Activated T-cell treated with anti-CD3 and anti-CD28 coated beads for 48 hours (primary cell): ENCODE results near the gene ZNF830.
"Not testable (repeated sequence)": the region's sequence is repeated elsewhere in the genome, so short reads cannot be mapped to it uniquely, and the experiment has no call there.

Source experiments
- DNase-seq: peaks from one replicate; pipeline ENCODE4 v3.0.0-alpha.2; 2020; ENCODE audit warnings: low read depth

Gene ZNF830, protein sequence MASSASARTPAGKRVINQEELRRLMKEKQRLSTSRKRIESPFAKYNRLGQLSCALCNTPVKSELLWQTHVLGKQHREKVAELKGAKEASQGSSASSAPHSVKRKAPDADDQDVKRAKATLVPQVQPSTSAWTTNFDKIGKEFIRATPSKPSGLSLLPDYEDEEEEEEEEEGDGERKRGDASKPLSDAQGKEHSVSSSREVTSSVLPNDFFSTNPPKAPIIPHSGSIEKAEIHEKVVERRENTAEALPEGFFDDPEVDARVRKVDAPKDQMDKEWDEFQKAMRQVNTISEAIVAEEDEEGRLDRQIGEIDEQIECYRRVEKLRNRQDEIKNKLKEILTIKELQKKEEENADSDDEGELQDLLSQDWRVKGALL

DNA sequence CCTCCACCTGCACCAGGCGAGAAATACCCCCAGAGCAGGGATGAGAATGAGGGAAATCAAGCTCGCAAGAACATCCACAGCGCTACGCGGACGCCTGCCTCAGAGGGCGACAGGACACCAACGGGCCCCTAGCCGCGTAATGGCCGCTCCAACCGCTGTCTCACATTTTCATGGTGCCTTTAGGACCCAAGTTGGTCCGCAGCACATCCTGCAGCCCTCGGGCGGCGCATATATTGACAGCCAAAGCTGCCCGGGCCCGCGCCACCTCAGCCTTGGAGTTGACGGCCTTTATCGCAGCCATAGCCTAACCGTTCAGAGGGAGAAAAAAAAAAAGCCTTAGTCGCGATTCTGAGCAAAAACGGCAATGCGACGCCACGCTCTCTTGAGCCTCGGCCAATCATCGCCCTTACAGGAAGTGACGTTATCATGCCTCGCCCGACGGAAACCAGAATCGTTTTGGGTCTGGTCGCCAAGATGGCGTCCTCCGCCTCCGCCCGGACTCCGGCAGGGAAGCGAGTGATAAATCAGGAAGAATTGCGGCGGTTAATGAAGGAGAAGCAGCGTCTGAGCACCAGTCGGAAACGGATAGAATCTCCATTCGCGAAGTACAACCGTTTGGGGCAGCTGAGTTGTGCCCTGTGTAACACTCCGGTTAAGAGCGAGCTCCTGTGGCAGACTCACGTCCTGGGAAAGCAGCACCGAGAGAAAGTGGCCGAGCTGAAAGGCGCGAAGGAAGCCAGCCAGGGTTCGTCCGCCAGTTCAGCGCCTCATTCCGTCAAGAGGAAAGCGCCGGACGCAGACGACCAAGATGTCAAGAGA lies at the start of gene ZNF830, which contains the start of gene CCT6B:
TSS of gene ZNF830 (plus strand) at position 448 of the 819 bp plus-strand sequence. CDS start at position 475, 27 bp downstream.
TSS of gene CCT6B (minus strand) at position 368 of the 819 bp plus-strand sequence. CDS start at position 301, 67 bp downstream.
- DNase-seq: peak; percentile 82

DNA sequence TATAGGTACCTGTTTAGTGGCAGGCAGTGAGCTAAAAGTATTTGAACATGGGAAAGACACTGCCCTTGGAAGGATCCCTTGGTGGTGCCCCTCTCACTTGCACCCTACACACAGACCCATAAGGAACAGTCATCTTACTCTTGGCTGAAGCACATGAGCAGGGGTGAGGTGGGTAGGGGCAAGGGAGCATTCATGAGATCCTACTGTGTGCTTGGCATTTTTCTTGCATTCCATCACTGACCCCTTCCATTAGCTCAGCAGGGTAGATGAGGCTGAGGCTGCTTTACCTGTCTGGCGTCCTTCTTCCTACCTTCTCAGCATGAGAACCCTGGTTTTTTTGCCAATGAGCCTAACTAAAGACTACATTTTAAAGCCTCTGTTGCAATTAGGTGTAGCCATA lies 48.3 kb upstream of the ZNF830 start:
- DNase-seq: no peak

DNA sequence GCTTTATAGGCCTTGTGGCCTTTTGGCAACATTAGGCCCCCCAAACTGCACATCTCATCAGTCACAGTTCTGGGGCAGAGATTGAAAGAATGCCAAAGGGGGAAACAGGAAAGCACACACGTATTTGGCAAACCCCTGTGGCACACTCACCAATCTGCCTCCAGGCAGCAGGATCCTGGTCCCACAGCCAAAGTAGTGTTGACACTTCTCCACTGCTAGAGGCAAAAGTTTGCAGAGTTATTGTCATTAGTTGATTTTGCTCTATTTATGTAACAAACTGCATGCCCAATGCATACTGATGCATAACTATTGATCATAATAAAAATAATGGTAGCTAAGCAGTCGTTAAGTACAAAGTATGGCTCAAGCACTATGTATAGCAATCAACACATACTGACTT lies 45.2 kb upstream of the ZNF830 start:
- no peak for DNase-seq

DNA sequence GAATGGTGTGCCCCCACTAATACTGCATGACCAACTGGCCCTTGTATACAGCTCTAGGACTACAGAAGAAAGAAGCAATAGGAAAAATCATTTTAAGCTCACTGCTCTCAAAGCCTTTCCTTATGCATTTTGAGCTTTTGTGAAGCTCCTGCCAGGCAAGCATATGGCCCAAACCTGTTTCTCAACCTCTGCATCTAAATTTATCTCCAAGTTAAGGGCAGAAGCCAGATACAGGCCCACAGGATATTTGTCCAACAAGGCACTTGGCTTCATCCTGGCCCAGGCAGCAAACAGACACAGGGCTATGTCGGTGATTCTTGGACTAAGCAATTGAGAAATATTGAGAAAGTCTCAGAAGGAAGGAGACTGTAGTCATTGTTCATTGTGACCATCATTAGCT lies 44.0 kb upstream of the ZNF830 start:
- no peak for DNase-seq

DNA sequence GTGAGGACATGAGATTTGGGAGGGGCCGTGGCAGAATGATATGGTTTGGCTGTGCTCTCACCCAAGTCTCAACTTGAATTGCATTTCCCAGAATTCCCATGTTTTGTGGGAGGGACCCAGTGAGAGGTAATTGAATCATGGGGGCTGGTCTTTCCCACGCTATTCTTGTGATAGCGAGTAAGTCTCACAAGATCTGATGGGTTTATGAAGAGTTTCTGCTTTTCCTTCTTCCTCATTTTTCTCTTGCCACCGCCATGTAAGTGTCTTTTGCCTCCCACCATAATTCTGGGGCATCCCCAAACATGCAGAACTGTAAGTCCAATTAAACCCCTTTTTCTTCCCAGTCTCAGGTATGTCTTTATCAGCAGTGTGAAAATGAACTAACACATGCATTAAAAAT lies 40.7 kb upstream of the ZNF830 start:
- DNase-seq: no peak

DNA sequence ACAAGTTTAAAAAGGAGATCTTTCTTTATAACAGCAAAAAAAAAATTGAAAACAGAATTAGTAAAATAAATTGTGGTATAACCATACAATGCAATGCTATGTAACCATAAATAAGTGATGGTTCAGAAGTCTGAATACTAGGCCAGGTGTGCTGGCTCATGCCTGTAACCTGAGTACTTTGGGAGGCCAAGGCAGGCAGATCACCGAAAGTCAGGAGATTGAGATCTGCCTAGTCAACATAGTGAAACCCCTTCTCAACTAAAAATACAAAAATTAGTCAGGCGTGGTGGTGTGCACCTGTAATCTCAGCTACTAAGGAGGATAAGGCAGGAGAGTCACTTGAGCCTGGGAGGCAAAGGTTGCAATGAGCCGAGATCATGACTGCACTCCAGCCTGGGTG lies 34.7 kb upstream of the ZNF830 start:
- DNase-seq: no peak

DNA sequence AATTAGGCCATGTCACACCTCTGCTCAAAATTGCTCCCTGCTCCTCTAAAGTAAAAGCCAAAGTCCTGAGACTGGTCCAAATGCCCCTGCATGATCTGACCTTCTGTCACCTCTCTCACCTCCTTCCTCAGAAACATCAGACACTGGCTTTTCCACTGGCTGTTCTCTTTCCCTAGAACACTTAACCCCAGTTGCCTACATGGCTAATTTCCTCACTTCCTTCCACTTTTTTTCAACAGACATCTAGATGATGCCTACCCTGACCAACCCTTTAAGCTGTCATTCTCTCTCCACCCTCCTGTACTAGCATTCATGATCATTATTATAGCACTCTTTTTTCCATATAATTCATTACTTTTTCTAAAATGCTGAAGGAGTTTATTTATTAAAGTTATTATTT lies 31.1 kb upstream of the ZNF830 start:
- no peak for DNase-seq

DNA sequence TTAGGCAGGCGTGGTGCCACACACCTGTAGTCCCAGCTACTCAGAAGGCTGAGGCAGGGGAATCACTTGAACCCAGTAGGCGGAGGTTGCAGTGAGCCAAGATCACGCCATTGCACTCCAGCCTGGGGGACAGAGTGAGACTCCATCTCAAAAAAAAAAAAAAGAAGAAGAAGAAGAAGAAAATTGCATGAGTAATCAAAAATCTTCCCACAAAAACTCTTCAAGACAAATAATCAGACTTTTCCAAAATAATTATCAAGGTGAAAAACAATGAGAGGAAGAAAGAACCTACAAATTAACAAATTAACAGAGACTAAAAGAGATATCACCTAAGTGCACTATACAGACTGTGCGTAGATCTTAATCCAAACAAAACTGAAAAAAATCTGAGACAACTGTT lies 10.6 kb upstream of the ZNF830 start:
- DNase-seq: not testable (repeated sequence)

DNA sequence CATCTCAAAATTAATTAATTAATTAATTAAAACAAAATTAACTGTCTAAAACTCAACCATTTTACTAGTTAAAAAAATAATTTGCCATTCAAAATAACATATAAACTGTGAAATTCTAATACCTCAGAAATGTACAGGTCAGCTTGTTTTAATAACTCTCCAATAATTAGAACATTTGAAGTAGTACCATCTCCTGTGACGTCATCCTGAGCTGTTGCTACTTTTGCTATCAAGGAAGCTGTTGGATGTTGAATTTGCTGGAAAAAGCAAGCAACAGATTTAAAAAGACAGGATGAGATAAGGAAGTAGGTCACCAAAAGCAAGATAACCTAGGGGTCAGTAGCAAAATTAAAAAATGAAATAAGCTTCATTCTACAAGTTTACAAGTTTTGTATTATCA lies 2.9 kb upstream of the ZNF830 start:
- no peak for DNase-seq

DNA sequence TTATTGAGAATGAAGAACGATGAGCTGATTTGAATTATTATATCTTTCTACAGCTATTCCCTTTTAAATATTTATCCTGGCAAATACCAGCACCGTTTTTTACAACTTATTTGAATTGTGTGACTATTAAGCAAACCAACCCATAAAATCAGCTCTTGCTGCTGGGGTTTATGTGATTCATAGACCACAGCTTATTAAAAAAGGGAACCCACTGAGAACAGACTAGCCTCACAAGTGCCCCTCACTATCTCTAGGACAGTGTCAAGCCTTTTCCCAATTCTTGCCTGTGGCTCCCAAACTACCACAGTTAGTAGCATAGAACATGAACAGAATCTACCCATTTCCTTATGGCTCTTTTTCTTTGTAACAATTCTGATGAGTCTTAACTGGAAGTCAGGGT lies 12.8 kb downstream of the ZNF830 start:
- DNase-seq: no peak

DNA sequence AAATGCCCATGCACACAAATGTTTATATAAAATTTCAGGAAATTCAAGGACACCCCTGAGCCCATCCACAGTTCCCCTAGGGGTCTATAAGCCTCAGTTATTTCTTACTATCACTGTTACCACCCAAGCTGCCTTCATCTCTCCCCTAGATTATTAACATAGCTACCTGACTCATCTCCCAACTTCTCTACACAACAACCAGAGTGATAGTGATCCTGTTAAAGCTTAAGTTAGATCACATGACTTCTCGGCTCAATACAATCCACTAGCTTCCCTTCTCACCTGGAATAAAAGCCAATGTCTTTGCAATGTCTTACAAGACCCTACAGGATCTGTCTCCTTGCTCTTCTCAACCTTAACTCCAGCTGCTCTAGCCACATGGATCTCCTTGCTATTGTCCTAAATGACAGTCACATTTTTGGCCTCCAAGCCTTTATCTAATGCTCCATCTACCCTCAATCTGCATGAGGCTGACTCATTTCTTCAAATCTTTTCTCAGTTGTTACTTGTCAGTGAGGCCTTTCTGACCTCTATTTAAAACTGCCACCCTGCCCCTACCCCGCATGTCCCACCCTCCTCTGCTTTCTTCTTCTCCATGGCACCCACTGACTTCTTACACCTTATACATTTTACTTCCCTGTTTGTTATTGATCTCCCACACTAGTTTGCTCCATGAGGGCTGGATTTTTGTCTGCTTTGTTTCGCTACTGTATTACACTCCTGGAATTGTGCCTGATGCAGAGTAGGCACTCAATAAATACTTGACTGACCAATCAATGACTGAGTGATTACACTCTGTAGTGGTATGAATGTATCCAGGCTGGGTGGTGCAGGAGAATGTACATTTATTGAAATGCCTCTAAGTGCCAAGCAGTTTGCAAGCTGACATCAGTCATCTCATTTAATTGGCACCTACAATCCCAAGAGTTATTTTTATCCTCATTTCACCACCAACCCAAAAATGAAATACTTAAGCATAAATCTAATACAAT lies 13.8 kb downstream of the ZNF830 start:
- DNase-seq: no peak

DNA sequence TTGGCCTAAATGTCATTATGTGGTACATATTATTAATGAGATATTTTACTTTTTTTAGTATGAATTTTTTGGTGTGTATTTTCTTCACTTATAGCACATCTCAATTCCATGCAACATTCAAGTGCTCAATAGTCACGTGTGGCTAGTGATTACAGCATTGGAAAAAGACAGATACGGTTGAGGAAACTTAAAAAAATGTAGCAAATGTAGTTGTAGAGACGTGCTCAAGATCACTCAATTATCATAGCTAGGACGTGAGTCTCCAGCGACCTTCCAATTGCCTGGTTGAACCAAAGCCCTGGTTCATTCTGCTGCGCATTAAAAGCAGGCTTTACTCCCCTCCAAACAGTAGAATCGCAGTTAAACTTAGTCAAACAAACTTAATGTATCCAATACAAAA lies 17.8 kb downstream of the ZNF830 start:
- DNase-seq: no peak

DNA sequence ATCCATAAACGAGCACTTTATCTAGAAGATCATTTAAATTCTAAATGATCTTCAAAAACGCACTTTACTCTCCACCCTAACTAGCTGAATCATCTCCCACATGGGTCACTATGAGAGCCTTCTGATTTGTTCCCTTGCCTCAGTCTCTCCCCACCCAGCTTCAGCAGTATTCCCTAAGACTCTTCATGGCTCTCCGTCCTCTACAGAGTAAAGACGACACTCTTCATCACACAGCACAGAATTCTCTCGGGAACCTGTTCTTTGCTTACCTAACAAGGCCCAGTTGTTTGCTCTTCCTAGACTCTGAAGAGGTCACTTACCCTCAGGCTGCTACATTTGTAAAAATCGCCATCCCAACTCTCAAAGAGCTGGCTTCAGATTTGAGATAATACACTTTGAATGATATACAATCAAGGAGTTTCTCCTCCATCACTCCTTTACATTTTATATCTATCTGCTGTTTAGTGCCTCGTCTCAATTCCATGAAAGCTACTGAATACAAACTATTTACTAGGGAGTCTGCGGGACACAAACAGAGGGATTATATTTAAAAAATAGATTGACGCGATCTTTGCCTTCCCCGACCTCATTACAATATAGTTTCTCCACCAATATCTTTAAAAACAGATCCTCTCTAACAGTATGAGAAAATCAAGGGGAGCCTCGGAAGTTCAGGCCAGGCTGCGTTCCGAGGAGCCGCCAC lies 18.5 kb downstream of the ZNF830 start:
- DNase-seq: no peak

DNA sequence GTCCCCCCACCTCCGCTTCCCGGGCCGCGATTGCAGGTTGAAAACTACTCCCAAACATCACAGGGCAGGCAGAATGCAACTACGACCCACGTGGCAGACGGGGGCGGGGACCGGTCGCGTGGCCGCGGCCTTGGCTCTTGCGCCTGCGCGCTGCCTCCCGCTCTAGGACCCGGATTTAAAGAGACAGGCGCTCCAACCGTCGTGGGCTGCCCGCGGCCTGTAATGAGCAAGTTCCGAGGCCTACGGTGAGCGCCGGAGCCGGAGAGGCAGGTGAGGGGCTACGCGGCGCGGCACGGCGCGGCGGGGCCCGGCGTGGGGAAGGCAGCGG lies 19.0 kb downstream of the ZNF830 start, which contains the start of gene LIG3:
TSS of gene LIG3 (plus strand) at position 160 of the 328 bp plus-strand sequence. CDS start 2,494 bp downstream, outside the sequence.
- peak; percentile 95 for DNase-seq

DNA sequence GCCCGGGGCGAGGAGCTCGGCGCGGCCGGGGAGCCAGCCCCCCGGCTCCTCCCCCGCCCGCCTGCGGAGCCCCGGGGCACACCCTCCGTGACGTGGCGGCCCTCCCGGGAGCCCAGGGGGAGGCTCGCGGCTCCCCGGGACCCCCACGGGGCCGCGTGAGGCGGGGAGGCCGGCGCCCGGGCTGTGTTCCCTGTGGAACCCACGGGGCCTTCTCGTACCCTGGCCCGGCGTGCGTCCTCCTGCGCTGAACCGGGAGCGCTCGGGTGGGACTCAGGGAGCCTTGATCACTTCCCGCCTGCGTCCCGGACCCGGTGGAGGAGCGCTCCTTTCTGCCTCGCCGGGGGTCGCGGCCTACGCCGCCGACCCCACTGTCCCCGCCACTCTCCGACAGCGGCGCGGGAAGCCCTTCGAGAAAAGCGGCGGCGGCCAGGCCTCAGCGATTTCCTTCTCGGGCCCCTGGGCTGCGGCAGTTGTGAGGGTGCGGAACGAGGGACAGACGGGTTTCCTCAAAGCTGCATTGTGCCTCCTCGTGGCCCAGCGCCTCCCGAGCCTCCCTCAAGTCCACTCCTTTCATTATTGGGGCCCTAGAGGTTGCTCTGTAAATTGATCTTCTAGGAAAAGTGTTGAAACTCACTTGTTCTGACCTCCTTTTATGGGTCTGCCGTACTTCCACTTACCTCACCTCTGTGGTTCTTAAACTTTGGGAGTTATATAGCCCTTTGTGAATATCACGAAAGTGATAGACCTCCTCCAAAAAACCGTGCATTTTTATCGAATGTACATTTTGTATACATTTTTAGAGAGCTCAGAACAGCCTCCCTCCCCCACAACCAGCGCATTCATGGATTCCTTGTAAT lies 19.6 kb downstream of the ZNF830 start:
- DNase-seq: peak; percentile 59

DNA sequence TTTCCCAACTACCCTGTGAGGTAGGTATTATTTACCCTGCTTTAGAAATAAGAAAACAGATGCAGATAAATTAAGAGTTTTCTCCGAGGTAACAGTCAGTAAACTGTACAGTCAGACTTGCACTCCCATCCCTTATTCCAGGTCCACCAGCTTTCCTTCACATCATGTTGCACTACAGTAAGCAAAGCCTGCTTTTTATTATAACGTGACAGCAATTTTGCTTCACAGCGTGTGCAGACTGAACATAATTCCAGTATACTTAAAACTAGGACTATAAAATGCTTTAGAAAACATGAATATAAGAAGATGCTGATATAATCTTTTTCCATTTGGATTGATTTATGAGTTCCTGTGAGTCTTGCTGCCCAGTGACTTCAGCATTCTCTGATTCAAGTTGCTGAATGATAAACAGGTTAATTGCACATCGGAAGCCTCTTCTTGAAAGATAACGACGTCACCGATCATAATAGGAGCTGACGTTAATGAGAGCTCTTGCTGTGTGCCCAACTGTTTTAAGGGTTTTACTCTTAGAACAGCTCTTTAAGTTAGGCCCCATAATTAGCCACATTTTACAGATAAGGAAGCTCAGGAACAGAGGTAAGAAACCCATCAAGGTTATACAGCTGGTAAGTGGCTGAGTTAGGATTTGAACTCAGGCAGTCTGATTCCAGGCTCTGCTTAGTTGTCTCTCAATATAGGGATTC lies 20.4 kb downstream of the ZNF830 start:
- DNase-seq: no peak

DNA sequence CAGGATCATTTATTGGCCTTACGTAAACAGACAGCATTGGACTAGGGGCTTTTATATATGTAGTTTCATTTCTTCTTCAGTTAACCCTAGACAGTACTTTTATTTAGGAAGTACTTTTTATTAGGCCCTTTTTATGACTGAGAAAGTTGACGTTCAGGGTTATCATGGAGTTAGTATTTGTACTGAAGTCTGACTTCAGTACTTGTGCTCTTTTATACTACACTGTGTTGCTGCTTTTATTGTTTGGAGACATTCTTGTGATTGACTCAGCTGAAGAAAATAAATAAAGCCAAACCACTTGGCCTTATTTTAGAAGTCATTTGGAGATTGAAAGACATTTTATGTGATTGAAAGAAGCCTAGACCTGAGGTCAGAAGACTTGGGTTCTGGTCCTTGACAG lies 25.9 kb downstream of the ZNF830 start:
- DNase-seq: no peak

DNA sequence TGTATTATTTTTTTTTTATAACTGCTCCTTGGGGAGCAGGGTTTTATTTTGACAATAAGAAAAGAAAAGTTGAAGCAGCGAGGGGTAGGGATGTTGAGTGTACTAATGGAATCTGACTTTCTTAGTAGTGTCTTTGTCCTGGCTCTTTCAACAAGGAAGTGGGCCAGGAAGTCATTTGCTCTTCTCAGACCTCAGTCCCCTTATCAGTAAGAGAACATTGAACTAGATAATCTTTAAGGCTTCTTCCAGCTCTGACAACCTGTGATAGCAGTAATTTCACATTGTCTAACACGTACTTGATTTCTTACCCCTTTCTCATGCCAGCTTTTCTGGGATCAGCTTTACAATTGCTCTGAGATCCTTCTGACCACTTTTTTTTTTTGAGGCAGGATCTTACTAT lies 27.3 kb downstream of the ZNF830 start:
- DNase-seq: no peak

DNA sequence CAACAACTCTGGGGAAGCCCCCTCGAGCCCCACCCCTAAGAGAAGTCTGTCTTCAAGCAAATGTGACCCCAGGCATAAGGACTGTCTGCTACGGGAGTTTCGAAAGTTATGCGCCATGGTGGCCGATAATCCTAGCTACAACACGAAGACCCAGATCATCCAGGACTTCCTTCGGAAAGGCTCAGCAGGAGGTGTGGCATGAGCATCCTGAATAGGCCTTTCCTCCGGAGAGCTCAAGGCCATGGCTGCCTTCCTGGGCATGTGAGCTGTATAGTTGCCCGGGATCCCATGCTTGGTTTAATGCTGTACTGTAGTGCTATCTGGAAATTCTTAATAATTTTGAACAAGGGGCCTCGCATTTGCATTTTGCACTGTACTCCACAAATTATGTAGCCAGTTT lies 28.1 kb downstream of the ZNF830 start:
- no peak for DNase-seq

DNA sequence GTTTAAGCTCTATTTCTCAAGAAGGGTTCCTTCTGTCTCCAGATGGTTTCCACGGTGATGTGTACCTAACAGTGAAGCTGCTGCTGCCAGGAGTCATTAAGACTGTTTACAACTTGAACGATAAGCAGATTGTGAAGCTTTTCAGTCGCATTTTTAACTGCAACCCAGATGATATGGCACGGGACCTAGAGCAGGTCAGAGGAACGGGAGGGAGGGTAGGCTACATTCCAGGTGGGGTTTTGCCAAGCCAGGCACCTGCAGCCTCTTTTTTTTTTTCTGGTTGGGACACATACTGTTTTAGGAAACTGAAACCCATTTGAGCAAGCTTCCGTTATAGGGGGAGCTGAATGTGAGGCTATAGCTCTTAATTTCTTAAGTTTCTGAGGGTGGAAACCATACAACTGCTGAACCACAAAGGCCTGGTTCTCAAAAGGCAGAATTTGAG lies 29.6 kb downstream of the ZNF830 start:
- no peak for DNase-seq
